ENCODE data around the gene AP1S2.

AP1S2 gene

DNA sequence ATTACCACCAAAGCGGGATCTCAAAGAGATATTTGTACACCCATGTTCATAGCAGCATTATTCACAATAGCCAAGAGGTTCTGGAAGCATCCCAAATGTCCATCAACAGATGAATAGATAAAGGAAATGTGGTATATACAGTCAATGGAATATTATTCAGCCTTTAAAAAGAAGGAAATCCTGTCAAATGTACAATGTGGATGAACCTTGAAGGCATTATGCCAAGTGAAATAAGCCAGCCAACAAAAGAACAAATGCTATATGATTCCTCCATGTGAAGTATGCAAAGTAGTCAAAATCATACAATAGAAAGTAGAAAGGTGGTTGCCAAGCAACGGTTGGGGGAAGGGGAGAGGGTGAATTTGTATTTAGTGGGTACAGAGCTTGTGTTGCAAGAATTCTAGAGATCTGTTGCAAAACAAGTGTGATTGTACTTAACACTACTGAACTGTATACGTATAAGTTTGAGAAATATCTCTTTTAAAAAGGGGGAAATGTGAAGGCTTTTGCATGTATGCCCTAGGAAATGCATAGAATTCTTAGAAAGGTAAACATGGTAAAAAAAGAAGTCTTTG lies 69.3 kb downstream of the AP1S2 start:
- no peaks in the 10 kb centered on the region for H3K36me3 ChIP-seq (ENCODE audit: control insufficient read depth in 1 of 2, insufficient read depth in 2 of 2, low read length in 2 of 2)
- no peaks in the 10 kb centered on the region for H3K4me1 ChIP-seq (ENCODE audit: control insufficient read depth in 1 of 2, insufficient read depth in 2 of 2, low read length in 2 of 2)
- no peaks in the 10 kb centered on the region for H3K27me3 ChIP-seq (ENCODE audit: control insufficient read depth in 1 of 2, insufficient read depth in 2 of 2, low read length in 2 of 2)
- H3K4me3 ChIP-seq (ENCODE audit: low read depth in 1 of 2, low read length in 2 of 2) = no peak overlapping the region
- H3K27ac ChIP-seq (ENCODE audit: low read depth, low read length) = no peak overlapping the region
- H3K9ac ChIP-seq (ENCODE audit: low read depth in 1 of 2, low read length in 2 of 2) = no peak overlapping the region
- no peaks in the 10 kb centered on the region for H3K9me3 ChIP-seq (ENCODE audit: control insufficient read depth in 1 of 2, low read length in 2 of 2)

DNA sequence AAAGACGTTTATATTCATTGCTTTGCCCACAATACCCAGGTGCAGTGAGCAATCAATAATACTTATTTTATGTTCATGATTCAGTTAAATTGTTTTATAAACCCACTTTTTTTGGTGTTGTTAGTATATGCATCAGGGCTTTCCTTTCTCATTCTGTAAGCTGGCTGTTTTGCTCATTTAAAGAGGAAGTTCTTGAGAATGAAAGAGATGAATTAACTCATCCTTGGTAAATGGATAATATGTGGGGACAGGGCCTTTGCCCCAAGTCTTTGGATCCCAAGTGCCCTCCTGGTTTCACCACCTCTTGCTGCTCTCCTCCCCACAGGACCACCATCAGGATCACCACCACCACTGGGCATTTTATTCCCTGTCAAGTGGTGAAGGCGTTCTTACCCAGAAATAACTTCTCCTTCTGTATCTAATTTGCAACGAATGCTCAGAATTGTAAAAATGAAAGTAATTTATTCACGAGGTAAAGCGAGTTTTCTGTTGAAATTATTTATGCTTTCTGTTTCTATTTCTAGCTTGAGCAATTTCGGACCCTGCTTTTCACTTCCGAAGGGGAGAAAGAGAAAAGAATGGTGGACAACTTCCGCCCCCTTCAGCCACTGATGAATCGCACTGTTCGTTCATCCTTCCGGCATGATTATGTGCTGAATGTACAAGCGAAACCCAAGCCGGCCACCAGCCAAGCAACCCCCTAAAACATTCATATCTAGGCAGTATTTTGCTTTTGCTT lies 72.5 kb downstream of the AP1S2 start:
- Histone ChIP-seq H3K9ac (ENCODE audit: low read depth in 1 of 2, low read length in 2 of 2) (peak overlapping the region in 1 of 2 donors; percentile 18), H3K9me3 (ENCODE audit: control insufficient read depth in 1 of 2, low read length in 2 of 2) (no peaks in the 10 kb centered on the region), H3K4me3 (ENCODE audit: low read depth in 1 of 2, low read length in 2 of 2) (peak overlapping the region; percentile 30 to 36), H3K27me3 (ENCODE audit: control insufficient read depth in 1 of 2, insufficient read depth in 2 of 2, low read length in 2 of 2) (no peaks in the 10 kb centered on the region), H3K27ac (ENCODE audit: low read depth, low read length) (no peak overlapping the region), H3K4me1 (ENCODE audit: control insufficient read depth in 1 of 2, insufficient read depth in 2 of 2, low read length in 2 of 2) (no peaks in the 10 kb centered on the region), H3K36me3 (ENCODE audit: control insufficient read depth in 1 of 2, insufficient read depth in 2 of 2, low read length in 2 of 2) (no peaks in the 10 kb centered on the region)
